Naive thymus-derived CD4-positive, alpha-beta T cell (primary cell): ENCODE measurements around the gene PARP15. TPM values are rescaled to one million over a fixed set of nuclear protein-coding genes. Genes with fewer than 3 reads are reported as not detected.
A peak's percentile ranks its signal among the peaks of the same experiment; 100 is the strongest.

ENCODE experiments used
- ATAC-seq: fragments of 150-1000 bp; cut with Tn5 transposase; 2 replicates; pipeline ENCODE4 v1.10.0; 2021; ENCODE audit warnings: mild to moderate bottlenecking, moderate library complexity
- CTCF ChIA-PET: fragments of 350-600 bp; sonication (Branson Sonifier 250); formaldehyde crosslinking; loops from one replicate; lab custom pipeline; 2021; ENCODE audit warnings: antibody characterized with exemption; lab: Charles Lee
- POLR2A ChIA-PET: fragments of 350-600 bp; sonication (Branson Sonifier 250); formaldehyde crosslinking; loops from one replicate; lab custom pipeline; 2021; ENCODE audit warnings: antibody characterized with exemption, inconsistent platforms; lab: Charles Lee
- DNase-seq, 9 donors: peaks; one replicate each; pipeline versions ENCODE4 v3.0.0 to v3.0.0-alpha.2; 2020 to 2022; ENCODE audit warnings: mixed read lengths in 1 of 9
- H3K27ac ChIP-seq: one replicate; pipeline ENCODE4 v1.7.0; 2013; ENCODE audit warnings: mild to moderate bottlenecking, low read depth, low read length, moderate library complexity
- H3K27me3 ChIP-seq, 2 donors: one replicate each; pipeline ENCODE4 v1.7.0; 2013; ENCODE audit warnings: low read length in 2 of 2, mild to moderate bottlenecking in 2 of 2, moderate library complexity in 2 of 2; ENCODE audit not compliant: control insufficient read depth in 2 of 2, insufficient read depth in 2 of 2
- H3K36me3 ChIP-seq, 3 experiments: 1 replicate in 2 of 3; 2 replicates in 1 of 3; pipeline ENCODE4 v1.7.0; 2013; ENCODE audit warnings: low read length in 3 of 3, mild to moderate bottlenecking in 3 of 3, moderate library complexity in 1 of 3; ENCODE audit not compliant: insufficient read depth in 3 of 3, control insufficient read depth in 2 of 3
- H3K4me1 ChIP-seq, 2 donors: one replicate each; pipeline ENCODE4 v1.7.0; 2013; ENCODE audit warnings: low read length in 2 of 2, mild to moderate bottlenecking in 2 of 2, moderate library complexity in 1 of 2; ENCODE audit not compliant: control insufficient read depth in 2 of 2, insufficient read depth in 2 of 2
- H3K4me3 ChIP-seq: 2 replicates; pipeline ENCODE4 v1.7.0; 2013; ENCODE audit warnings: mild to moderate bottlenecking, low read length
- H3K9me3 ChIP-seq, 3 experiments: 1 replicate in 2 of 3; 2 replicates in 1 of 3; pipeline ENCODE4 v1.7.0; 2013; ENCODE audit warnings: low read length in 3 of 3; ENCODE audit not compliant: control insufficient read depth in 2 of 3
- H3K27ac Mint-ChIP-seq, 9 donors: one replicate each; pipeline ENCODE4 v1.8.0; 2020 to 2022; ENCODE audit warnings: mixed read lengths in 9 of 9, mild to moderate bottlenecking in 8 of 9, moderate library complexity in 5 of 9, inconsistent platforms in 2 of 9
- H3K27me3 Mint-ChIP-seq, 5 donors: one replicate each; pipeline ENCODE4 v1.8.0; 2021 to 2022; ENCODE audit warnings: mixed read lengths in 5 of 5, mild to moderate bottlenecking in 1 of 5
- H3K36me3 Mint-ChIP-seq, 5 donors: one replicate each; pipeline ENCODE4 v1.8.0; 2020 to 2022; ENCODE audit warnings: mixed read lengths in 5 of 5, mild to moderate bottlenecking in 3 of 5, inconsistent platforms in 1 of 5
- H3K4me1 Mint-ChIP-seq, 7 donors: one replicate each; pipeline ENCODE4 v1.8.0; 2020 to 2022; ENCODE audit warnings: mixed read lengths in 7 of 7, mild to moderate bottlenecking in 3 of 7, inconsistent platforms in 1 of 7
- H3K4me3 Mint-ChIP-seq, 10 donors: one replicate each; pipeline ENCODE4 v1.8.0; 2020 to 2022; ENCODE audit warnings: mild to moderate bottlenecking in 10 of 10, mixed read lengths in 10 of 10, moderate library complexity in 6 of 10, inconsistent platforms in 2 of 10
- H3K9me3 Mint-ChIP-seq, 11 donors: one replicate each; pipeline ENCODE4 v1.8.0; 2020 to 2022; ENCODE audit warnings: mixed read lengths in 11 of 11, mild to moderate bottlenecking in 4 of 11, inconsistent platforms in 1 of 11, moderate library complexity in 1 of 11
- intact Hi-C, 2 donors: fragments of 100-400 bp; cut with micrococcal nuclease; formaldehyde crosslinking; loops; one replicate each; pipeline ENCODE4 v1.15.1; 2023
- polyA plus RNA-seq, 2 donors: library from polyadenylated mRNA; unstranded; fragments of 300-500 nt; fragmentation: Illumina TruSeq; gene quantifications; one replicate each; pipeline ENCODE4 v1.2.3, GENCODE V29; 2021
- total RNA-seq, 6 experiments: library from RNA in 5 of 6; stranded (reverse) in 5 of 6; gene quantifications; 1 replicate in 5 of 6; 2 replicates in 1 of 6; pipeline ENCODE4 v1.2.3 and lab custom pipeline; 2021 to 2026

The PARP15 gene
- total and polyA plus RNA-seq, 7 experiments from 2014 or later = 3.2 to 71.0 (median 46.7) TPM

DNA sequence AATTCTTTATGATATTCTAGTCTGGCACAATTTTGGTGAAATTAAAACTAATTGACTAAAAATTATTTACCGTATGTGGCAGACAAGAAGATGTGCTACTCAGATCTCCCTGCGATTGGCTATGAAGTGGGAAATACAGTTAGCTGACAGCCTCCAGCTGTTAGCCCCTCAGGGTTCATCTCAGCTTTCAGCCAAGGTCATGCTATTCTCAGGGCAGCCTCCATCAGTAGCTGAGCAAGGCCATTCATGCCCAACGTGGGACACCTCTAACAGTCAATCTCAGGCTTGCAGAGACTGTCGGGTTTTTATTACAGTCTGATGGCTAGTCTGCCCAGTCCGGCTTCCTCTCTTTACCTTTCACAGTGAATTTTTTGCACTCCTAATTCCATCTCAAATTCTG is 20.1 kb upstream of the PARP15 start:
- peaks cover 8% of the 10 kb centered on the region in 2 donors for H3K4me1 ChIP-seq
- H3K36me3 ChIP-seq = peaks cover 8 to 61% (median 12%) of the 10 kb centered on the region in 3 experiments
- Mint-ChIP-seq H3K4me1 (peaks cover 35 to 68% (median 38%) of the 10 kb centered on the region in 7 donors), H3K4me3 (no peak overlapping the region), H3K36me3 (peaks cover 11 to 58% (median 46%) of the 10 kb centered on the region in 5 donors), H3K9me3 (no peaks in the 10 kb centered on the region), H3K27ac (no peak overlapping the region), H3K27me3 (no peaks in the 10 kb centered on the region)
- no peak overlapping the region for H3K27ac ChIP-seq
- intact Hi-C loops = no loop called here
- no peak for ATAC-seq
- H3K4me3 ChIP-seq = no peak overlapping the region
- H3K27me3 ChIP-seq = no peaks in the 10 kb centered on the region
- POLR2A ChIA-PET = interaction anchor here (0.8 to 3.0 kb wide), 2 partner anchors 14 to 122 kb away, joined by 3 to 23 read pairs; partner anchors contain the start of gene PARP14
- CTCF ChIA-PET = interaction anchor here (10.1 kb wide), 1 partner anchor 122 kb away, joined by 154 read pairs; the partner anchor contains the start of gene PARP14
- DNase-seq = no peak
- H3K9me3 ChIP-seq = no peaks in the 10 kb centered on the region

DNA sequence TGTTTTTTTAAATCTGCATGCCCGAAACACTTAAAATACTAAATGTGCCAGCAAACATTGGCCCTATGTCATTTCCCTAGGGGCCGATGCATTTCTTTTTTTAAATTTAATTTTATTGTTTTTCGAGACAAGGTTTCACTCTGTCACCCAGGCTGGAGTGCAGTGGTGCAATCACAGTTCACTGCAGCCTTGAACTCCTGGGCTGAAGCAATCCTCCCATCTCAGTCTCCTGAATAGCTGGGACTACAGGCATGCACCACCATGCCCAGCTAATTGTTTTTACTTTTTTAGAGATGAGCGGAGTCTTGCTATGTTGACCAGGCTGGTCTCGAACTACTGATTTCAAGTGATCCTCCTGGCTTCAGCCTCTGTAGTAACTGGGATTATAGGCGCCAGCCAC is 18.8 kb upstream of the PARP15 start:
- Mint-ChIP-seq H3K27me3 (no peaks in the 10 kb centered on the region), H3K9me3 (no peaks in the 10 kb centered on the region), H3K4me3 (no peak overlapping the region), H3K36me3 (peaks cover 5 to 58% (median 37%) of the 10 kb centered on the region in 5 donors), H3K27ac (no peak overlapping the region), H3K4me1 (peaks cover 40 to 70% (median 42%) of the 10 kb centered on the region in 7 donors)
- peaks cover 8 to 53% (median 12%) of the 10 kb centered on the region in 3 experiments for H3K36me3 ChIP-seq
- intact Hi-C loops = no loop called here
- H3K27me3 ChIP-seq = no peaks in the 10 kb centered on the region
- ChIA-PET POLR2A (interaction anchor here (0.6 to 3.0 kb wide), 2 partner anchors 19 to 121 kb away, joined by 3 to 23 read pairs; partner anchors contain the start of genes PARP14 and PARP15), CTCF (interaction anchor here (10.1 kb wide), 1 partner anchor 120 kb away, joined by 154 read pairs; the partner anchor contains the start of gene PARP14)
- ATAC-seq (no peak), DNase-seq (no peak)
- H3K4me3 ChIP-seq = no peak overlapping the region
- no peak overlapping the region for H3K27ac ChIP-seq
- H3K9me3 ChIP-seq = no peaks in the 10 kb centered on the region
- H3K4me1 ChIP-seq = peaks cover 20 to 21% of the 10 kb centered on the region in 2 donors

GRCh38 chr3:122559906-122560305 is 17.5 kb upstream of the PARP15 start:
- POLR2A ChIA-PET = interaction anchor here (1.1 to 3.0 kb wide), 2 partner anchors 16 to 120 kb away, joined by 3 to 23 read pairs; partner anchors contain the start of gene PARP14
- H3K27ac Mint-ChIP-seq = peak overlapping the region in 3 of 9 donors; percentile 37 to 66 (median 51)
- peaks cover 38 to 67% (median 40%) of the 10 kb centered on the region in 7 donors for H3K4me1 Mint-ChIP-seq
- CTCF ChIA-PET = interaction anchor here (0.8 to 10.1 kb wide), 4 partner anchors 14 to 119 kb away, joined by 3 to 154 read pairs (median 4); partner anchors contain the start of gene PARP14
- ATAC-seq (no peak), DNase-seq (no peak)
- no peak overlapping the region for H3K4me3 ChIP-seq
- H3K27ac ChIP-seq = no peak overlapping the region
- intact Hi-C loops = loop anchor here (1.0 to 5.0 kb wide), 7 partner anchors 45 to 723 kb away; partner anchors contain the start of genes EAF2 (in 1 of the 2), HSPBAP1 (in 1 of the 2), IQCB1 (in 1 of the 2) and KPNA1 (in 1 of the 2)
- H3K4me3 Mint-ChIP-seq = peak overlapping the region in 1 of 10 donors; percentile 36
- H3K9me3 ChIP-seq = no peaks in the 10 kb centered on the region
- no peaks in the 10 kb centered on the region for H3K27me3 ChIP-seq
- H3K27me3 Mint-ChIP-seq = no peaks in the 10 kb centered on the region
- H3K36me3 ChIP-seq = peaks cover 8 to 54% (median 12%) of the 10 kb centered on the region in 3 experiments
- no peaks in the 10 kb centered on the region for H3K9me3 Mint-ChIP-seq
- H3K4me1 ChIP-seq = peaks cover 23 to 25% of the 10 kb centered on the region in 2 donors
- peaks cover 0 to 57% (median 32%) of the 10 kb centered on the region in 5 donors for H3K36me3 Mint-ChIP-seq

GRCh38 chr3:122560680-122561079 is 16.8 kb upstream of the PARP15 start:
- Histone ChIP-seq H3K9me3 (no peaks in the 10 kb centered on the region), H3K27me3 (no peaks in the 10 kb centered on the region), H3K4me1 (peaks cover 29 to 33% of the 10 kb centered on the region in 2 donors), H3K27ac (no peak overlapping the region), H3K4me3 (no peak overlapping the region), H3K36me3 (peaks cover under 1 to 47% (median 12%) of the 10 kb centered on the region in 3 experiments)
- intact Hi-C loops = loop anchor here (1.0 to 5.0 kb wide), 7 partner anchors 46 to 723 kb away; partner anchors contain the start of genes EAF2 (in 1 of the 2), HSPBAP1 (in 1 of the 2), IQCB1 (in 1 of the 2) and KPNA1 (in 1 of the 2)
- ATAC-seq (peak; percentile 42), DNase-seq (peak in 8 of 9 donors; percentile 33 to 70 (median 62))
- Mint-ChIP-seq H3K9me3 (no peaks in the 10 kb centered on the region), H3K4me1 (peaks cover 42 to 64% (median 48%) of the 10 kb centered on the region in 7 donors), H3K4me3 (peak overlapping the region in 8 of 10 donors; percentile 1 to 71 (median 42)), H3K36me3 (peaks cover 0 to 56% (median 26%) of the 10 kb centered on the region in 5 donors), H3K27me3 (no peaks in the 10 kb centered on the region), H3K27ac (peak overlapping the region; percentile 32 to 99 (median 69))
- CTCF ChIA-PET = interaction anchor here (0.8 to 10.1 kb wide), 3 partner anchors 29 to 118 kb away, joined by 3 to 154 read pairs (median 4); partner anchors contain the start of gene PARP14
- POLR2A ChIA-PET = interaction anchor here (0.5 to 7.6 kb wide), 3 partner anchors 17 to 120 kb away, joined by 4 to 84 read pairs (median 4); partner anchors contain the start of genes PARP14 and PARP15

DNA sequence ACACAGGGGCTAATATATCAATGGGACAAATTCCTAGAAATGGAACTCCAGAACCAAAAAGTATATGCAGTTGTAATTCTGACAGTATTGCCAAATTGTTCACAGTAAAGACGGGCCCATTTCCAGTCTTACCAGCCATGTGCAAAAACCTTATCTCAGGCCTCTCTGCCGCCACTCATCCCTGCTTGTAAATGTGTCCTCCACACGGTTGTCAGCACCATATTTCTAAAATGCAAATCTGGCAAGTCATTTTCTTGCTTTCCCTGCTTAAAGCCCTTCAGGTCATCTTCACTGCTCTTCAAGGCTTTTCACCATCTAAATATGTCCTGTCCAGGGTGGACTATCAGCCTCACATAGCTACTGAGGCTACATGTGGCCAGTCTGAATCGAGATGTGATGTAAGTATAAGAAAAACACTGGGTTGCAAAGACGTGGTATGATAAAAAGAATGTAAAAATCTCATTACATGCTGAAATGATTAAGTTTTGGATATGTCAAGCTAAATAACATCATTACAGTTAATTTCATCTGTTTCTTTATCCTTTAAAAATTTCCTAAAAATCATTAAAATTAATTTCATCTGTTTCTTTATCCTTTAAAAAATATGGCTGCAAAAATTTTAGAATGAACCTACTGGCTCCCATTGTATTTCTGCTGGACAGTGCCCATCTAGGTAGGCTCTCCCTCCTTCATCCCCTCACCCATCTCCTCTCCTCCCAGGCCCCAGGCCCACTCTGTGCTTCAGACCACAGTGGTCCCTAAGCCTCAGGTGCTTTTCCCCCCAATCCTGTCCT is 14.3 kb upstream of the PARP15 start:
- peaks cover 34% of the 10 kb centered on the region in 2 donors for H3K4me1 ChIP-seq
- H3K4me3 Mint-ChIP-seq = peak overlapping the region; percentile 88 to 100 (median 98)
- no peaks in the 10 kb centered on the region for H3K9me3 ChIP-seq
- POLR2A ChIA-PET = interaction anchor here (0.5 to 7.6 kb wide), 4 partner anchors 13 to 118 kb away, joined by 3 to 84 read pairs (median 30); partner anchors contain the start of genes PARP14 and PARP15
- peaks cover 7 to 66% (median 22%) of the 10 kb centered on the region in 5 donors for H3K36me3 Mint-ChIP-seq
- H3K36me3 ChIP-seq = peaks cover 0 to 44% (median 4%) of the 10 kb centered on the region in 3 experiments
- H3K4me1 Mint-ChIP-seq = peaks cover 52 to 79% (median 70%) of the 10 kb centered on the region in 7 donors
- DNase-seq (no peak), ATAC-seq (no peak)
- H3K27me3 Mint-ChIP-seq = no peaks in the 10 kb centered on the region
- H3K9me3 Mint-ChIP-seq = no peaks in the 10 kb centered on the region
- H3K27me3 ChIP-seq = no peaks in the 10 kb centered on the region
- intact Hi-C loops = loop anchor here (1.0 to 5.0 kb wide), 5 partner anchors 44 to 726 kb away; partner anchors contain the start of genes EAF2 (in 1 of the 2), HSPBAP1 (in 1 of the 2), IQCB1 (in 1 of the 2) and SEC22A (in 1 of the 2)
- H3K4me3 ChIP-seq = peak overlapping the region; percentile 75
- peak overlapping the region; percentile 97 to 99 (median 98) for H3K27ac Mint-ChIP-seq
- CTCF ChIA-PET = interaction anchor here (0.7 to 10.1 kb wide), 3 partner anchors 16 to 975 kb away, joined by 3 to 154 read pairs (median 3); partner anchors contain the start of gene PARP14
- peak overlapping the region; percentile 98 for H3K27ac ChIP-seq
